HG02571 (cell line): ENCODE data around the gene BUD23.
"Not testable (repeated sequence)": the region's sequence is repeated elsewhere in the genome, so short reads cannot be mapped to it uniquely, and the experiment has no call there.

ENCODE experiments used
- ATAC-seq: cut with Tn5 transposase; IDR thresholded peaks from one replicate; pipeline ENCODE4 v1.9.1; 2021; ENCODE audit warnings: mild to moderate bottlenecking, moderate library complexity; ENCODE audit not compliant: unreplicated experiment

The BUD23 gene

DNA sequence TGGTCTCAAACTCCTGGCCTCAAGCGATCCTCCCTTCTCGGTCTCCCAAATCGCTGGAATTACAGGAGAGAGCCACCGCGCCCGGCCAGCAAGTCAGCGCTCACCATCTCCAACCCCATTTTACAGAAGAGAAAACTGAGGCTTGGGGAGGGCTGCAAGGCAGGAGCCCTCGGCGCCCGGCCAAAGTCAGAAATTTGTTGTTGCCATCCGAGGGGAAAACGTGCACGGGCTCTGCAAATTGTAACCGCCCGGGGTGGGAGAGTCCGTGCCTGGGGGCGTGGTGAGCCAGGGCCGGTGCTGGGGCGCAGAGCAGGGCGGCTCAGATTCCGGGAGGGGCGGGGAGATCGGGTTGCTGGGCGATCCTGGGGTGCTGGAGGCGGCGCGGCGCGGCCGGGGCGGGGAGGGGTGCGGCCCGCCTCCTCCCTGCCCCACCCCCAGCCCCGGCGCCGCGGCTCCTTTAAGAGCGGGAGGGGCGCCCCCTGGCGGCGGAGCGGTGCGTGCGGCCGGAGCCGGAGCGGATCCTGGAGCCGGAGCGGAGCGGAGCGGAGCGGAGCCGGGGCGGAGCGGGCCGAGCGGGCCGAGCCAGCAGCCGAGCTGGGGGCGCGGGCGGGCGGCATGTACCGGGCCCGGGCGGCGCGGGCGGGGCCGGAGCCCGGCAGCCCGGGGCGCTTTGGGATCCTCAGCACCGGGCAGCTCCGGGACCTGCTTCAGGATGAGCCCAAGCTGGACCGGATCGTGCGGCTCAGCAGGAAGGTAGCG, 15.9 kb upstream of the BUD23 start, which contains the start of gene VPS37D:
Gene VPS37D (plus strand): TSS at position 488 of the 759 bp plus-strand sequence. CDS start 128 bp downstream, at position 616.
- peak; percentile 82 for ATAC-seq

DNA sequence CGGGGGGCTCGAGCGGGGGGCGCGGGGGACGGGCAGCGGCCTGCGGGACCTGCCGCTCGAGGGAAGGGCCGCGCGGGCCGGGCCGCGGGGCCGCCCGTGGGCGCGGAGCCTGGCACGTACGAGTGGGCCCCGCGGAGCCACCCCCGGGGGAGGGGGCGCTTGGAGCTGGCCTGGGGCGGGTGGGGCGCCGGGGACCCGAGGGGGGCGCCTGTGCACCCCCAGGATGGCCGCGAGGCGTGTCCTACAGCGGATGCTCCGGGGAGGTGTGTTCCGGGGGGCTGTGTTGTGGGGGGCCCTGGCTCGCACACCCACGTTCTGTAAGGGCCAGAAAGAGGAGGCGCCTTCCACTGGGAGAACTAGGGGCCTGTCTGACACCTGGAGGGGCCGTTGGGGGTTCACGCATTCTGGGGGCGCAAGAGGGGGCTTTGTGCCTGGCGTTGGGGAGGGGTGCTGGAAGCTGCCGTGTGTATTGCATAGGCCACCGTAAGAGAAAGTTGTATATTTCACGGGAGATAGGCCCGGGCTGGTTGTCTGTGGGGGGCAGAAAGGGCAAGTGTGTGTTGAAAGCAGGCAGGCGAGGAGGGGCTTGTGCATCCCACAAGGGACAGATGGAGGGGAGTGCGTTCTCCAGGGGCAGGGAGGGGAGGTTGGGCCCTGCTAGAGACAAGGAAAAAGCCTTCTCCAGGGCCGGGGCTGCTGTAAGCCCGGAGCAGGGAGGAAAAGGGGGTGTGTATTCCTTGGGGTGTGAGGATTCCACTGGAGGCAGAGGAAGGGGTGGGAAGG, 15.1 kb upstream of the BUD23 start:
- peak; percentile 19 for ATAC-seq

DNA sequence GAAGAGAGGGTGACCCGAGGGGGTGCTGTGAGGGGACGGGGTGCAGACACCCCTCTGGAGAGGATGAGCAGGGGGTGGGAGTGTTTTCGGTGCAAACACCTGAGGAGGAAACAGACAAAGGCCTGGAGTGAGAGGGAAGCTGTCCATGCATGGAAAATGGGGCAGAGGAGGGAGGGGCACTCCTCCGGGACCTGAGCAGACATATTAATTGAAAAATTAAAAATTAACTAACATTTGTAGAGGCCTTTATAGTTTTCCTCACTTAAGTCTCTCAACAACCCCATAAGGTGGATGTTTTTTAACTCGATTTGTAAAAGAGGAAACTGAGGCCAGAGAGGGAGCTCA, 14.5 kb upstream of the BUD23 start:
- no peak for ATAC-seq

DNA sequence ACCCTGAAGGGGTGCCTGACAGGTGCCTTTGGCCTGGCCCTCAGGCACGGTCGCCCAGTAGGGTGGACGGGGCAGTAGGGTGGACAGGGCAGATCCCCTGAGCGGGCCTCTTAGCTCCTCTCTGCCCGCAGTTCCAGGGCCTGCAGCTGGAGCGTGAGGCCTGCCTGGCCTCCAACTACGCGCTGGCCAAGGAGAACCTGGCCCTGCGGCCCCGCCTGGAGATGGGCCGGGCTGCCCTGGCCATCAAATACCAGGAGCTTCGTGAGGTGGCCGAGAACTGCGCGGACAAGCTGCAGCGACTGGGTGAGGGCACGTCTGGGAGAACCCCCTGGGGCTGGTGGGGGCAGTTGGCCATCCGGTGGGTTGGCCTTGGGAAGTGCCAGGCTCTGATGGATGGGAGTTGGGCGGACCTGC, 14.1 kb upstream of the BUD23 start:
- ATAC-seq, result no peak

DNA sequence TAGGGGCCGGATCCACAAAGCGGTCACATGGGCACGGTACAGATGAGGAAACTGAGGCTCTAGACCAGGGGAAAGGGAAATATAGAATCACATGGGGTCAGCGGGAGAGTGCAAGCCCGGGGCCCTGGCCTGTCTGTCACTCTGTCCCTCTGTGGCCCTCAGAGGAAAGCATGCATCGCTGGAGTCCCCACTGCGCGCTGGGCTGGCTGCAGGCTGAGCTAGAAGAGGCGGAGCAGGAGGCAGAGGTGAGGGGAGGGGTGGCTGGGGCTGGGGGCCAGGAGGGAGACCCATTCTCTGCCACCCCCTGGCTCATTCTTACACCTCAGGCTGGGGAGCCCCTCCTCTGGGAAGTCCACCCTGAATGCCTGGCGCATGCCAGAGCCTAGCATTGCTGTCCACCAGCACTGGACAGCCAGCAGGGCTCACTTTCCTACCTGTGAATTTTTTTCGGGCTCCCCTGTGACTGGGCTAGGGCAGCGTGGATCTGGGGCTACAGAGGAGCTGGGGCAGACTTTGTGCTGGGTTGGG, 13.5 kb upstream of the BUD23 start:
- ATAC-seq, result no peak

DNA sequence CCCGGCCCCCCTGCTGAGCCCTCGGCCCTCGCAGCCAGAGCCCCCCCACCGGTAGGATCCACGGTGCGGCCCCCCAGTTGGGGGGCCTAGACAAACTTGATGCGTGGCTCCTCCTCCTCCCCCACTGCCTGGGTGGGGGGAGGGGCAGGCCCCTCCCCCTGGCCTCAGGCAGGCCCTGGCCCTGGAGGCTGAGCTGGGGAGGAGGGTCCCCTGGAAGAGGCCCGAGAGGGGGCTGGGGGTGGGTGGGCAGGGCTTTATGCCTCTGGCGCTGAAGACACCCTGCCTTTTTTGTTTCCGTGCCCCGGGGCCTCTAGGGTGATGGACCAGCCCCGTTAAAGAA, 12.1 kb upstream of the BUD23 start:
- ATAC-seq, result no peak

DNA sequence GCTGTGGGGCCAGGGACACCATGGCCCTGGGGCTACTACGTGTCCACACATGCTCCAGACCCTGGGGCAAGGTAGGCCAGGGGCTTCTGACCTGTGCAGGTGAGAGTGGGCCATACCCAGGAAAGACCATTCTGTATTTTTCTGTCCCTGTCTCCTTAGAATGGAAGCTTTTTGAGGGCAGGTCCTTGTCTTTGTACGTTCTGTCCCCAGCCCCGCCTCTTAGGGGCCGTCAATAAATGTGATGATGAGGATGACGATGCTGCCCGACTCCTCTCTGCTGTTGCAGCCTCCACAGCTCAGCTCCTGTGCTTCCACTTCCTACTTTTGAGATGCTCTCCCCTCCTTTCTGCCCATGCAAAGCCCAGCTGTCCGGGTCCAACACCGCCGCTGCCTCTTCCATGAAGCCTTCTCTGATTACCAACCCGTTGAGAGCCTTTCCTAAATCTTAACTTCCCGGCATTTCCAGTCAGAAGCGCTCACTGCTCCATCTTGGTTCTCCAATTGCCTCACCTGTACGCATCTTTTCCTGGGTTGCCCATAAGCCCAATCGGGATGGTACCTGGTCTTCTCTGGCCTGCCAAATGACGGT, 11.4 kb upstream of the BUD23 start:
- ATAC-seq, result no peak

DNA sequence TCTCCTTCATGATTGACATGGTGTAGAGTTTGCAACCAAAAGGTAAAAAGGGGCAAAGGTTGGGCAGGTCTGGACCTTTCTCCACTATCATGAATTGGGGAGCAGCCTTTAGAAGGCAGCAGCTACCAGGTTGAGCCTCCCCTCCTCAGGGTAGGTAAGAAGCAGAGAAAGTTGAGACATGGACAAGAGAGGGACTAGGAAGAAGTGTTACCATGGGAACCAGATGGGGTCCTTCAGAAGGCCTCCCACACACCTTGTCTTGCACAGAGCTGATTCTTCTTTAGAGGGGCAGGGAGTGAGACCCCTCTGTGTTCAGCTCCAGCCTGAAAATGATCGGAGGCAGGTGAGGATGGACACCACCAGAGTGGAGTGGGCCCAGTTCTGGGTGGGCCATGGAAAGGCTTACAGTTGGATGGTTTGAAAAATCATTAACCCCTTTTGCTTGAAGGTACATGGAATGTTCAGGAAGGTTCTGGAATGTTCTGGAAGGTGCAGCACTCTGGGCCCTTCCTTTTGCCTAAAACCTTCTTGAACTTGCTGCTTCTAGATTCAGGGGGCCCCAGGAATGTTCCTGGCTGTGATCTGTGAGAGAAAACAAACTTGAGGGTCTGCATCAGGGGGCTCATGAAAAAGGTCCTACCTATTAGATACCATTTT, 8.8 kb upstream of the BUD23 start:
- ATAC-seq, result no peak

DNA sequence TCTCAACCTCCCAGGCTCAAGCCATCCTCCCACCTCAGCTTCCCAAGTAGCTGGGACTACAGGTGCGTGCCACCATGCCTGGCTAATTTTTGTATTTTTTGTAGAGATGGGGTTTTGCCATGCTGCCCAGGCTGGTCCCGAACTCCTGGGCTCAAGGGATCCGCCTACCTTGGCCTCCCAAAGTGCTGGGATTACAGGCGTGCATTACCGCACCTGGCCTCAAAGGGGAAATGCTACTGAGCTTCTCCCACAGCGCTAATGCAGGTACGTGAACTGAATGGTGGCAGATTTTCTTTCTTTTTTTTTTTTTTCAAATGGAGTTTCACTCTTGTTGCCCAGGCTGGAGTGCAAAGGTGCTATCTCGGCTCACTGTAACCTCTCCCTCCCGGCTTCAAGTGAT, 7.3 kb upstream of the BUD23 start:
- not testable (repeated sequence) for ATAC-seq

DNA sequence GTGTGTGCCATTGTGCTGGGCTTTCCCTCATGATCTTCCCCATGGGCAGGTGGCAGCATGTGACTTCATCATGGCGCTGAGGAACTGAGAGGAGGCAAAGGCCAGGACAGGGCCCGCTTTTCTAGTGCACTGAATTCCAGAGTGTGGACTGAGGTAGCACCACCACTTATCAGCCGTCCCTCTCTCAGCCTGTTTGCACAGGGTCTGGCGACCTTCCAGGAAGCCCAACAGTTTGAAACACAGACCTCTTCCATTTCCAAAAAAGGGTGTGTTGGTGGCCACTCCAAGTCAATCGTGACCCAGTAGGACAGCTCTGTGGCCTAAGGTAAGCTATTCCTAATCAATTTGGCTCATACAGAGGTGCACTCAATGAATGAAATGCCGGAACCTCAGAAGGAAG, 4.5 kb upstream of the BUD23 start:
- ATAC-seq, result no peak

DNA sequence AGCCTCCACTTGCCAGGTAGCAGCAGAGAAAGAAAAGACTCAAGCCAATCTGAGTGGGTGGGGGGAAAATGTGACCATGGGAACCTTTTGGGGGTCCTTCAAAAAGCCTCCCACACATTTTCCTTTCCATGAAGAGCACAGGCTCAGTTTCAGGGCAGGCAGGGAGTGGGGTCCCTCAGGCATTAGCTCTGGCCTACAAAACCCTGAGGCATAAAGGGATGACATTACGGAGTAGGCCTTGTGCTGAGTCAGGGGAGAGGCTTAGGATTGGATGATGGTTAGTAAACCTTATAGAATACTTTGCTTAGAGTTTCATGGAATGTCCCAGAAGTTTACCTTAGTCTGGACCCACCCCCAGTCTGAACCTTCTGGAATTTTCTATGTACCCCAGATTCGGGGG, 3.7 kb upstream of the BUD23 start:
- ATAC-seq, result no peak

DNA sequence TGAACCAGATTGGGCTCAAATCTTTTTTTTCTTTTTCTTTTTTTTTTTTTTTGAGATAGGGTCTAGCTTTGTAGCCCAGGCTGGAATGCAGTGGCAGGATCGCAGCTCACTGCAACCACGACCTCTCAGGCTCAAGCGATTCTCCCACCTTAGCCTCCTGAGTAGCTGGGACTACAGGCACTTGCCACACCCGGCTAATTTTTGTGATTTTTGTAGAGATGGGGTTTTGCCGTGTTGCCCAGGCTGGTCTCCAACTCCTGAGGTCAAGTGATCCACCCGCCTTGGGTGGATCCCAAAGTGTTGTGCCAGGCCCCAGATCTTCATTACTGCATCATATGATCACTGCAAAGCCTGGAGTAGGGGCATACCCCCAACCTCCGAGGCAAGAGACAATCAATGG, 2.9 kb upstream of the BUD23 start:
- ATAC-seq, result no peak

DNA sequence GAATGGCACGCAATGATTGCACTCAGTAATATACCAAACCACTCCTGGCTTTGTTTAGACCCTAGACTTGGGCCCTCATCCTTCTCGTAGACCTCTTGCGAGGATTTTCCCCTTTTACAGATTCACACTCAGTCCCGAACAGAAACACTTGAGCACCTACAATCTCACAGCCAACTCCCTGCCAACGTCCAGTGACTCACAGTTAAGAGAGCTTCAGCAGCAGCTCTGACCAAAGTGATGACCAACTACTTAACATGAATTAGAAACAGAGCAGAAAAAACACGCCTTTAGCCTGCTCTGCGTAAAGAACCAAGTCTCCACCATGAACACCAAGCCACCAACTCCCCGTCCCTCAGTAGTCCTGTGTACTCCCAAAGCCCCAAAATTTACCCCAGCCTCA, 2.4 kb upstream of the BUD23 start:
- no peak for ATAC-seq

DNA sequence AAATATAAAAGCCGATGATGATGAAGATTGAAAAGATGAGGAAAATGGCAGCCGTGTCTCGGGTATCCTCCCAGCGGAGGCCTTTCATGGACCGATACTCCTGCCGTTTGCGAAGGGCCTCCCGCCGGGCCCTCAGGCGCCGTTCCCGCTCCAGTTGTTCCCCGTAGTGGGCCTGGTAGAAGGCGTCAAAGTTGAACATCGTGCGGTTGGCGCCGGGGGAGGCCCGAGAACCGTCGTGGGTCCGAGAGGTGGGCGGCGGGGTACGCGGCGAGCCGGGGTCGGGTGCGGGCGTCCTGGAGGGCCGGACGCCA, 697 bp upstream of the BUD23 start:
- no peak for ATAC-seq

DNA sequence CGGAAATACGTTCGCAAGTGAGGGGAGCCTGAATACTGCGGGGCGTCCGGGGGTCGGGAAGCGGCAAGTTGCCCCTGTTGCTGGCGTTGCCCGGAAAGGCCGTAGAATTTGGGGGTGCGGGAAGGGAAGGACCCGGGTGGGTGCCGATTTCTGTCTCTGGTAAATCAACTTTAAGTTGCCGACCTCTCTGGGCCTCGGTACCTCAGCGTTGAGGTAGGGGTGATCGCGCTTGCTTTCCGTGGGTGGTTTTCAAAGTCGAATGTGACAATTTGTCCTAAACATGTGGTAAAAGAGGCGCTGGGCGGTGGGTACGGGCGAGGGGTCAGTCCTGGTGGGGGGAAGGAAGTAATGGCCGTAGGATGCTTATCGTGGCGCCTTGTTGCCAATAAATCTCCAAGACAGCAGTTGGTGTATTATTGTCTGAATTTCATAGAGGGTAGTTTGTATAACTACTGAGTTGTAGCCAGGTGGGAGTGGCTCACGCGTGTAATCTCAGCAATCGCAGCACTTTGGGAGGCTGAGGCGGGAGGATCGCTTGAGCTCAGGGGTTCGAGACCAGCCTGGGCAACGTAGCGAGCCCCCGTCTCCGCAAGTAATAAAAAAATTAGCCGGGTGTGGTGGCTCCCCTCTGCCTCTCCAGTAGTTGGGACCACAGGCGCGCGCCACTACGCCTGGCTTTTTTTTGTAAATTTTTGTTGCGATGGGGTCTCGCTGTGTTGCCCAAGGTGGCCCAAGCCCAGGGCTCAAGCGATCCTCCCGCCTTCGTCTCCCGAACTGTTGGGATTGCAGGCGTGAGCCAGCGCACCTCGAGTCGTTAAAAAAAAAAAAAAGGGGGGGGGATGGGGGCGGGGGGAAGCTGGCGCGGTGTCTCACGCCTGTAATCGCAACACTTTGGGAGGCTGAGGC, 644 bp downstream of the BUD23 start:
- no peak for ATAC-seq

DNA sequence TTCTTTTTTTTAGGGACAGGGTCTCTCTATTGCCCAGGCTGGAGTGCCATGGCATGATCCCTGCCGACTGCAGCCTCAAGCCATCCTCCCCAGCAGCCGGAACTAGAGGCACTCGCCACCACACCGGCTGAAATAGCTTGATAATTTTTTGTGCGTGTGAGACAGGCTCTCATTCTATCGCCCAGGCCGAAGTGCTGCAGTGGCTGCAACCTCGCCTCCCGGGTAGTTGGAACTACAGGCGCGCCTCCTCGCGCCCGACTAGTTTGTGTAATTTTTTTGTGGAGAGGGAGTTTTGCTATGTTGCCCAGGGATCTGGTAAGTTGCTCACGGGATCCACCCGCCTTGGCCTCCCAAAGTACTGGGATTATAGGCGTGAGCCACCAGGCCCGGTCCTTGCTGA, 1.9 kb downstream of the BUD23 start:
- no peak for ATAC-seq

DNA sequence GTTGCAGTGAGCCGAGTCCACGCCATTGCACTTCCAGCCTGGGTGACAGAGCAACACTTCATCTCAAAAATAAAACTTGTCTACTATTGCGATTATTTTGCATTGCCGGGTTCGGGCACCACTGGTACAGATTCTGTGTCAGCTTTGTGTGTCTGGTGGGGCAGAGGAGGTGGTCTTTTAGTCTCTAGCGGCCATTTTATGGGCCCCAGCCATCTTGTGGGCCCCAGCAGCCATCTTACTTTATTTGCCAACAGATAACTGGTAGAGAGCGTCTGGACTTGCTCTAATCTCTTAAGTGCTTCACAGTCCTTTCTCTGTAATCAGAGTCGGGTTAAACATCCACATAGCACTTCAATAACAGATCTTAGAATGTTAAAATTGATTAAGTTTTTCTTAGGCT, 4.9 kb downstream of the BUD23 start:
- no peak for ATAC-seq

DNA sequence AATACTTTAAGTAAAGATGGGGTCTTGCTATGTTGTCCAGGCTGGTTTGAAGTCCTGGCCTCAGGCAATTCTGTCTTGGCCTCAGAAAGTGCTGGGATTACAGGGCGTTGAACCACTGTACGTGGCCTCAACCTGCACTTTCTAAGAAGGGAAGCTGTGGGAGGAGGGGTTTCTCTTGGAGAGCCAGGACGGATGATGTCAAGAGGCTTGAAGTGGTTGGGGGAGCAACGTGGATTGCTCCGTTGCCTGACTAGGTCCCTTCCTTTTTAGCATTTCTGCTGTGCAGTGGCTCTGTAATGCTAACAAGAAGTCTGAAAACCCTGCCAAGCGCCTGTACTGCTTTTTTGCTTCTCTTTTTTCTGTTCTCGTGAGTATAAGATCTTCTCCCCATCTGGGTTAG, 7.2 kb downstream of the BUD23 start:
- no peak for ATAC-seq

DNA sequence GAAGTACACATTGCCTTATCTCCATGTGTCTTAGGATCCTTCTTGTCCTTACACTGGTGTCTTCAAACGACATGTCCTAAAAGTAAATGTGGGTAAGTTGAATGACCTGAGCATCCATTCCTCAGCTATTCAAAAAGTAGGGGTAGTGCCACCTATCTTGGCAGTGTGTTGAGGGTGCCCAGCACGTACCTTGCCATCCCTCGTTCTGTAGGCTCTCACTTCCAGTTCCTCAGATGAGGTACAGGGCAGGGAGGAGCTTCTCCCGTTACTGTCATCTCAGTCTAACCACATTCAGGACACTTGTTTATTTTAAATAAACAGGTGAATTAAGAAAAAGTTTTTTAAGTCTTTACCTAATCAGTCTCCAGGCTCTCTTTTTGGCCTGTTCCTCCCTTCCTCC, 13.0 kb downstream of the BUD23 start:
- ATAC-seq, result no peak

DNA sequence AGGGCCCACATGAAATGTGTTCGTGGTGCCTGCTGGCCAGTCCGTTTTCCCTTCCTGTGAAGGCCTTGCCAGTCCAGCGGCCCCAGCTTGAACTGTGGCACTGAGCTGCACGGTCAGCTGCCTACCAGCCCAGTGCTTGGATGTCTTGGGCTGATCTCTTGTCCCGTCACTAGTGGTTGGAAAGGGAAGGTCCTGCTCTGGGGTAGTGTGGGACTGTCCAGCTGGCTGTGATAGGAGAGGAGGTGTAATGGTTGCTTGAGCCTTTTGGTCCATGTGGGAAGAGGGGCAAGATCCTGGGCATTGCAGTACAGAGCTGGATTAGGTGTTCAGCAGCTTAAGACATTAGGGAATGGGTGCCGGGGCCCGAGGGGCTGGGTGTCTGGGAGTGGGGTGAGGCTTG, 15.0 kb downstream of the BUD23 start:
- no peak for ATAC-seq
